ENCODE measurements around the gene UBE2O.

The UBE2O gene

DNA sequence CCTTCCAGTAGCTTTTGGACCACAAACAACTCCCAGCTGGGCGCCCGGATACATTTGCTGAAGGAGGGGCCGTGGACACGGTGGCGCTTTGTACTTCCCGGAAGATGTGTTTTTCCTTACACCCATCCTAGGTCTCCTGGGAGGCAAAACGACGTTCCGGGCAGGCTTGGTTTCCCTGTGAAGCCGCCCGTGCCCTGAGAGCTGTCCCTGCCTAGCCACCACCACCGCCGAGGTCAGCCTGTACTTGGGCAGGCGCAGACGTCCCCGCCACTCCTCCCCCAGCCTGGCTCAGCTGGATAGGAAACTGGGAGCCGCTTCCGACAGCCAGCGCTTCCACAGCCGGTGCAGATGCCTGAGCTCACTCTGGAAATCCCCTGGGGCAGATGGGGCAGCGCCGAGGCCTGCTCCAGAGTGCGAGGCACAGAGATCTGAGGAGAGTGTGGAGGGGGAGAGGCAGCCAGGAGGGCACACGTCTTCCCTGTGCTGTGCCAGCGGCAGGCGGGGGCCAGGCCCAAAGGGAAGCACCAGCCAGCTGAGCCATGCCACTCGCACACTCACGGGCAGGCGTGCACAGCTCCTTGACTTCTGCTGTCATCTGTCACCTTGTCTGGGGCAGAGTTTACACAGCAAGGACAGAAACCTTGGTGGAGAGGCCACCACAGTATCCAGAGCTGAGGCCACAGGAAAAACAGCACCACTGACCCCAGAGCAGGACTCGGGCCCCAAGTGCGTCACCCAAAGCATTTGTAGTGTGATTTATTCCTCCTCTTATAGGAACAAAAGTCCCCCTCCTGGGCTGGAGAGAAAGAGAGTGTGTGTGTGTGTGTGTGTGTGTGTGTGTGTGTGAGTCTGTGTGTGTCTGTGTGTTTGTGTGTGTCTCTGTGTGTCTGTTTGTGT is 45.3 kb upstream of the UBE2O start:
- Histone ChIP-seq H3K79me2 (ENCODE audit: control insufficient read depth, low read length) (peaks cover 64% of the 10 kb centered on the region), H3K9me3 (ENCODE audit: control insufficient read depth, insufficient read depth, low read length) (no peaks in the 10 kb centered on the region), H3K36me3 (ENCODE audit: control insufficient read depth, low read length) (peaks cover 28% of the 10 kb centered on the region), H3K27ac (ENCODE audit: low read depth, low read length) (peak overlapping the region; percentile 54), H3F3A (ENCODE audit: control insufficient read depth, insufficient read depth) (peaks cover 3% of the 10 kb centered on the region), H3K27me3 (ENCODE audit: control insufficient read depth, low read length) (no peaks in the 10 kb centered on the region), H3K9me2 (replicated peaks; ENCODE audit: control insufficient read depth, low read length) (no peaks in the 10 kb centered on the region), H4K20me1 (ENCODE audit: control insufficient read depth, insufficient read depth, low read depth, low read length) (no peaks in the 10 kb centered on the region), H3K4me3 (ENCODE audit: low read length) (peak overlapping the region; percentile 95), H3K4me2 (ENCODE audit: low read length) (peak overlapping the region; percentile 92), H3K4me1 (ENCODE audit: control insufficient read depth, low read length) (peaks cover 81% of the 10 kb centered on the region)
- TF ChIP-seq, protein P1, sequence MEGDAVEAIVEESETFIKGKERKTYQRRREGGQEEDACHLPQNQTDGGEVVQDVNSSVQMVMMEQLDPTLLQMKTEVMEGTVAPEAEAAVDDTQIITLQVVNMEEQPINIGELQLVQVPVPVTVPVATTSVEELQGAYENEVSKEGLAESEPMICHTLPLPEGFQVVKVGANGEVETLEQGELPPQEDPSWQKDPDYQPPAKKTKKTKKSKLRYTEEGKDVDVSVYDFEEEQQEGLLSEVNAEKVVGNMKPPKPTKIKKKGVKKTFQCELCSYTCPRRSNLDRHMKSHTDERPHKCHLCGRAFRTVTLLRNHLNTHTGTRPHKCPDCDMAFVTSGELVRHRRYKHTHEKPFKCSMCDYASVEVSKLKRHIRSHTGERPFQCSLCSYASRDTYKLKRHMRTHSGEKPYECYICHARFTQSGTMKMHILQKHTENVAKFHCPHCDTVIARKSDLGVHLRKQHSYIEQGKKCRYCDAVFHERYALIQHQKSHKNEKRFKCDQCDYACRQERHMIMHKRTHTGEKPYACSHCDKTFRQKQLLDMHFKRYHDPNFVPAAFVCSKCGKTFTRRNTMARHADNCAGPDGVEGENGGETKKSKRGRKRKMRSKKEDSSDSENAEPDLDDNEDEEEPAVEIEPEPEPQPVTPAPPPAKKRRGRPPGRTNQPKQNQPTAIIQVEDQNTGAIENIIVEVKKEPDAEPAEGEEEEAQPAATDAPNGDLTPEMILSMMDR (IDR thresholded peaks at IDR 0.05; ENCODE audit: low read depth, low read length, poor library complexity, severe bottlenecking) = no peak
- no peak for TF ChIP-seq EZH2phosphoT487 (IDR thresholded peaks at IDR 0.05; ENCODE audit: borderline replicate concordance, low read length)

DNA sequence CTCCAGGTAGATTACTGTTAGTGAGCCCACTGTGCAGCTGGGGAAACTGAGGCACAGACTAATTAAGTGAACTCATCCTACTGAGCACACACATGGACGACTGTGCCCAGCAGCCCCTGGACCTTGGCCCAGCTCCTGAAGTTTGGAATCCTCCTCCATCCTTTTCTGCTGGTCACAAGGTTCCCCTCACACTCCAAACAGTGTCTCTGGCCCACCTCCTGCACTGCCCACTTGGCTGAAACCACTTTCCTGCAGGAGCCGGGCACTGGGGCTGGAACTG is 44.7 kb upstream of the UBE2O start:
- peak overlapping the region; percentile 92 for H3K4me2 ChIP-seq (ENCODE audit: low read length)
- no peaks in the 10 kb centered on the region for H3K9me2 ChIP-seq (replicated peaks; ENCODE audit: control insufficient read depth, low read length)
- peaks cover 28% of the 10 kb centered on the region for H3K36me3 ChIP-seq (ENCODE audit: control insufficient read depth, low read length)
- H3K27ac ChIP-seq (ENCODE audit: low read depth, low read length) = no peak overlapping the region
- no peaks in the 10 kb centered on the region for H3K9me3 ChIP-seq (ENCODE audit: control insufficient read depth, insufficient read depth, low read length)
- H3K27me3 ChIP-seq (ENCODE audit: control insufficient read depth, low read length) = no peaks in the 10 kb centered on the region
- H4K20me1 ChIP-seq (ENCODE audit: control insufficient read depth, insufficient read depth, low read depth, low read length) = no peaks in the 10 kb centered on the region
- H3K4me1 ChIP-seq (ENCODE audit: control insufficient read depth, low read length) = peaks cover 82% of the 10 kb centered on the region
- TF ChIP-seq EZH2phosphoT487 (IDR thresholded peaks at IDR 0.05; ENCODE audit: borderline replicate concordance, low read length) = no peak
- TF ChIP-seq, protein P1 (IDR thresholded peaks at IDR 0.05; ENCODE audit: low read depth, low read length, poor library complexity, severe bottlenecking) = no peak
- no peaks in the 10 kb centered on the region; the same call in 1 of the 2 replicates for H3F3A ChIP-seq (ENCODE audit: control insufficient read depth, insufficient read depth)
- peak overlapping the region; percentile 95; the same call in 1 of the 2 replicates for H3K4me3 ChIP-seq (ENCODE audit: low read length)
- H3K79me2 ChIP-seq (ENCODE audit: control insufficient read depth, low read length) = peaks cover 67% of the 10 kb centered on the region

DNA sequence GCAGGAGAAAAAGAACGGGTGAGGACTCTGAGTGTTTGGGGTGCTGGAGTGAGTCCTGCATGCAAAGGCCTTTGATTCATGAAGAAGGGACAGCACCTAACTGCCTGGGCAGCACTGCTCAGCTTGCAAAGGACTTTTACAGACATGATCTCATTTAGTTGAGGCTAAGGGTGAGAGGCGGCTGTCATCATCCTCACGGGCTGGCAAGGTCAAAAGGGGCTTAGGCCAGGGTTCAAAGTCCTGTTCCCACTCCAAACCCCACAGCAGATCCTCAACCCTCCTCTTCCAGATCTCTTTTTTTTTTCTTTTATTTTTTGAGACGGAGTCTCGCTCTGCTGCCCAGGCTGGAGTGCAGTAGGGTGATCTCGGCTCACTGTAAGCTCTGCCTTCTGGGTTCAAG is 43.5 kb upstream of the UBE2O start:
- H3K27ac ChIP-seq (ENCODE audit: low read depth, low read length) = no peak overlapping the region
- H3K9me2 ChIP-seq (replicated peaks; ENCODE audit: control insufficient read depth, low read length) = no peaks in the 10 kb centered on the region
- TF ChIP-seq, protein P1 (IDR thresholded peaks at IDR 0.05; ENCODE audit: low read depth, low read length, poor library complexity, severe bottlenecking) = no peak
- TF ChIP-seq EZH2phosphoT487 (IDR thresholded peaks at IDR 0.05; ENCODE audit: borderline replicate concordance, low read length) = no peak
- H3K4me2 ChIP-seq (ENCODE audit: low read length) = no peak overlapping the region
- H3K27me3 ChIP-seq (ENCODE audit: control insufficient read depth, low read length) = no peaks in the 10 kb centered on the region
- H3K4me1 ChIP-seq (ENCODE audit: control insufficient read depth, low read length) = peaks cover 82% of the 10 kb centered on the region
- peaks cover 28% of the 10 kb centered on the region for H3K36me3 ChIP-seq (ENCODE audit: control insufficient read depth, low read length)
- no peaks in the 10 kb centered on the region for H3K9me3 ChIP-seq (ENCODE audit: control insufficient read depth, insufficient read depth, low read length)
- peaks cover 70% of the 10 kb centered on the region for H3K79me2 ChIP-seq (ENCODE audit: control insufficient read depth, low read length)
- H3F3A ChIP-seq (ENCODE audit: control insufficient read depth, insufficient read depth) = no peaks in the 10 kb centered on the region; the same call in 1 of the 2 replicates
- no peaks in the 10 kb centered on the region for H4K20me1 ChIP-seq (ENCODE audit: control insufficient read depth, insufficient read depth, low read depth, low read length)
- H3K4me3 ChIP-seq (ENCODE audit: low read length) = no peak overlapping the region
